Metanephros (tissue), 1 donor: ENCODE measurements around the gene SRXN1. TPM values are rescaled to one million over a fixed set of nuclear protein-coding genes. Genes with fewer than 3 reads are reported as not detected.

ENCODE experiments used
- total RNA-seq: library from RNA; depleted of rRNA; stranded (reverse); fragments of >200 nt; gene quantifications from one replicate; pipeline ENCODE4 v1.2.3, GENCODE V29; 2014

Gene SRXN1
- total RNA-seq = 12.4 TPM

DNA sequence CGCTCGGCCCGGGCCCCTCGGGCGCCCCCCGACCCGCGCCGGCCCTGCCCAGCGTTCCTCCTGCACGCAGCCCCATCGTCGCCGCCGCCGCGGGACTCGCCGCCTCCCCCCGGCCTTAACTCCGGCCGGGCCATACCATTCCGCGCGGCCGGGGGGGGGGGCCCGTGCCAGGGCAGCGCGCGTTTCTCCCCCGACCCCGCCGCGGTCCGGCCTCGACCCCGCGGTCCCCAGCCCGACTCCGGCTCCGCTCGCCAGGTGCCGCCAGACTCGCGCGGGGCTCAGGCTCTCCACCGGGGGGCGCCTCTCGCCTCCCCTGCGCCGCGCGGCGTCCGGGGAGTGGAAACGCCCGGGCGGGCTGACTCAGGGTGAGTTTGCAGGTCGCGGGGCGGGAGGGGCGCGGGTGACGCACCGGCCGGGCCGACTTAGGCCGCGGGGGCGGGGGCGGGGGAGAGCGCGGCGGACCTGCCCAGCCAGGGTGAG, at the start of gene SRXN1:
Gene SRXN1 (minus strand): TSS at position 91 of the 480 bp plus-strand sequence. CDS start 15 bp downstream, at position 76.

DNA sequence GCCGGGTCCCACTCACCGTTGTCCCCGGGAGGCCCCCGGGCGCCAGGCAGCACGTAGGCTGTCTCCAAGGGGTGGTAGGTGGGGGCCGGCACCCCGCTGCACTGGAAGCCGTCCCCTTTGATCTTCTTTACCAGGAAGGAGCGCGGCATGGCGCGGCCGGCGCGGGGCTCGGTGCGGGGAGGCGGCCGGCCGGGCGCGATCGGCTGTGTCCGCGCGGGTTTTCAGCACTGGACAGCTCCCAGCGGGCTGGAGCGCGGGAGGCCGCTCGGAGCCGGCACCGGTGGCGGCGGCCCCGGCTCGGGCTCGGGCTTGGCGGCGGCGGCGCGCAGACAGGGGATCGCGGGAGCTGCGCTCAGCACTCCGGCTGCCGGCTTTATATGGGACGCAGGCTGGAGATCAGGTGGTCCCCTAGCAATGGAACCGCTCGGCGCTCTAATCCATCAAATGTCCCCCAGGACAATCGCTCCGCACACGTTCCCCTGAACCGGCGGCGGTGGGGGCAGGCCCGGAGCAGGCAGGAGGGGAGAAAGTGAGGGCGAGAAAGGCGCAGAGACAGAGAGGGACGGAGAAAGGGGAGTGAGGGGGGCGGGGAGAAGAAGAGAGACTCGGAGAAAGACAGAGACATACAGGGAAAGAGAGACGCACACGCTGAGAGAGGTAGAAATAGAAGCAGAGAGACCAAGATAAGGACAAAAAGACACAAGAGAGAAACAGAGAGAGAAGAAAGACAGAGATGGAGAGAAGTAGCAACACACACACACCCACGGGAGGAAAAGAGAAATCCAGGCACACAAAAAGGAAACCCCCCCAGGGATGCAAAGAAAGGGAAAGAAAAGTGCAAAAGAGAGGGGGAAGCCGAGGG, 22.7 kb upstream of the SRXN1 start, which contains the start of gene SCRT2:
Gene SCRT2 (minus strand): TSS at position 350 of the 862 bp plus-strand sequence. CDS start 201 bp downstream, at position 149.

DNA sequence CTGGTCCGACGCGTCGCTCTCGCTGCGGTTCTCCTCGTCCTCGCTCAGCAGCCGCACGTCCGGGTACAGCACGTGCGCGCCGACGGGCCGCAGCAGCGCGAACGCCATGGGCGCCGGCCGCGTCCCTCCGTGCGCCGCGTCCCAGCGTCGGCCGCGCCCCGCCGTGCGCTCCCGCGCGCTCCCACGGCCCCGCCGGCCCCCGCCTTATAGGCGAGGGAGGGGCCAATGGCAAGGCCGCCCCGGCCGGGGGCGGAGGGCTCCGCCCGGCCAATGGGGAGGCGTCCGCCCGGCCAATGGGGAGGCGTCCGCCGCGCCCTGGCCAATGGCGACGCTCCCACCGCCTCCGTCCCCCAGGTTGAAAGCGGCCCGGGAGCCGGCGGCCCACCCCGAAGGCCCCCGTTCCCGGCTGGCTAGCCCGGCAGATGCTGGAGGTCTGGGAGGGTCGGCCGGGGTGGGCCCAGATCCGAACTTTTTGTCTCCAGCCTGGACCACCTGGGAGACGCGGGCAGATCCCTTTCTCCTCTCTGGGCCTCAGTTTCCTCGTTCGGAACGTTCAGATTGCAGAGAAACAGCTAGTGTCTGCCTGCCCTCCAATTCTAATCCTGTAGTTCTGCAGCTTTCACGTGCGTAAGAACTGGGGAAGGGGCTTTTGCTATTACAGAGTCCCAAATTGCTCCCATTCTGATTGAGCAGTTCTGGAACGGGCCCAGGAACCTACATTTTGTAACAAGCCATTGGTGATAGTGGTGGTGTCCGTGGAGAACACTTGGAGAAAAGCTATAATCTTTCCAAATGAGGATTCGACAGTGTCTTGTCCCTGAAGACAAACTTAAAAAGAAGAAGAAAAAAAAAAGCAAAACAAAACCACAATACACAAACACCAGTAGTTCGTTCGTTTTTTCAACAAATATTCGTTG, 42.6 kb downstream of the SRXN1 start, which contains the start of gene TCF15:
Gene TCF15 (minus strand): TSS at position 180 of the 917 bp plus-strand sequence. CDS start 72 bp downstream, at position 108.

Other genes starting within 250 kb of the SRXN1 start
- 102 TPM for gene RBCK1, start 244.9 kb downstream of the SRXN1 start, total RNA-seq
- gene TBC1D20, start 190.7 kb downstream of the SRXN1 start, total RNA-seq = 30.1 TPM
- gene CSNK2A1, start 109.4 kb downstream of the SRXN1 start, total RNA-seq = 133 TPM
- gene TCF15, start 42.9 kb downstream of the SRXN1 start, total RNA-seq = 2.0 TPM
- gene SCRT2, start 22.6 kb upstream of the SRXN1 start, total RNA-seq = not detected
- 4.3 TPM for gene SLC52A3, start 115.3 kb upstream of the SRXN1 start, total RNA-seq
- 11.6 TPM for gene FAM110A, start 180.5 kb upstream of the SRXN1 start, total RNA-seq